DOHH2 (cell line): ENCODE measurements around the gene ALKAL2.

Experiments
- H3F3A ChIP-seq: fragments of 200-600 bp; sonication (generic), shearing (Covaris generic); 2 replicates; pipeline ENCODE4 v1.6.0; 2016; ENCODE audit warnings: antibody characterized with exemption, mild to moderate bottlenecking; ENCODE audit not compliant: control insufficient read depth, insufficient read depth
- H3K27ac ChIP-seq: fragments of 200-600 bp; sonication (generic); 2 replicates; pipeline ENCODE4 v1.5.1; 2014; ENCODE audit warnings: low read depth, mild to moderate bottlenecking, low read length, moderate library complexity
- H3K27me3 ChIP-seq: fragments of 200-600 bp; sonication (generic); 2 replicates; pipeline ENCODE4 v1.6.1; 2014; ENCODE audit warnings: mild to moderate bottlenecking, low read length, mixed read lengths; ENCODE audit not compliant: control insufficient read depth
- H3K36me3 ChIP-seq: fragments of 200-600 bp; sonication (generic); 2 replicates; pipeline ENCODE4 v1.6.1; 2014; ENCODE audit warnings: mild to moderate bottlenecking, low read length, moderate library complexity, mixed read lengths; ENCODE audit not compliant: control insufficient read depth
- H3K4me1 ChIP-seq: fragments of 200-600 bp; sonication (generic); 2 replicates; pipeline ENCODE4 v1.6.1; 2014; ENCODE audit warnings: mild to moderate bottlenecking, low read length, mixed read lengths; ENCODE audit not compliant: control insufficient read depth
- H3K4me2 ChIP-seq: fragments of 200-600 bp; sonication (generic); 2 replicates; pipeline ENCODE4 v1.6.0; 2014; ENCODE audit warnings: mild to moderate bottlenecking, low read length, moderate library complexity
- H3K4me3 ChIP-seq: fragments of 200-600 bp; sonication (generic); 2 replicates; pipeline ENCODE4 v1.5.1; 2014; ENCODE audit warnings: mild to moderate bottlenecking, low read length, mixed read lengths
- H3K79me2 ChIP-seq: fragments of 200-600 bp; sonication (generic); 2 replicates; pipeline ENCODE4 v1.6.1; 2014; ENCODE audit warnings: mild to moderate bottlenecking, low read length, mixed read lengths; ENCODE audit not compliant: control insufficient read depth
- H3K9me2 ChIP-seq: fragments of 200-600 bp; sonication (generic); replicated peaks from 2 replicates; pipeline ENCODE4 v1.6.1; 2014; ENCODE audit warnings: mild to moderate bottlenecking, low read length, mixed read lengths; ENCODE audit not compliant: control insufficient read depth
- H3K9me3 ChIP-seq: fragments of 200-600 bp; sonication (generic); 2 replicates; pipeline ENCODE4 v1.6.1; 2014; ENCODE audit warnings: antibody characterized with exemption, low read length, mixed read lengths; ENCODE audit not compliant: control insufficient read depth, insufficient read depth
- H4K20me1 ChIP-seq: fragments of 200-600 bp; sonication (generic); 2 replicates; pipeline ENCODE4 v1.6.0; 2014; ENCODE audit warnings: low read depth, mild to moderate bottlenecking, antibody characterized with exemption, low read length, moderate library complexity; ENCODE audit not compliant: control insufficient read depth, insufficient read depth
- EZH2phosphoT487 ChIP-seq: fragments of 200-600 bp; sonication (generic); IDR thresholded peaks from 2 replicates; pipeline ENCODE4 v1.6.1; 2017; ENCODE audit warnings: borderline replicate concordance, mild to moderate bottlenecking, antibody characterized with exemption, low read length, moderate library complexity, mixed read lengths
- TF ChIP-seq, protein P1 (sequence below): fragments of 200-600 bp; sonication (generic); IDR thresholded peaks from one replicate; pipeline ENCODE4 v1.5.1; 2014; ENCODE audit warnings: antibody characterized with exemption, mild to moderate bottlenecking, low read depth, low read length; ENCODE audit not compliant: poor library complexity, severe bottlenecking

Gene ALKAL2

GRCh38 chr2:246489-247144 lies 41.3 kb downstream of the ALKAL2 start:
- no peaks in the 10 kb centered on the region for H3K9me2 ChIP-seq
- H3K27me3 ChIP-seq, result no peaks in the 10 kb centered on the region
- TF ChIP-seq, protein P1, sequence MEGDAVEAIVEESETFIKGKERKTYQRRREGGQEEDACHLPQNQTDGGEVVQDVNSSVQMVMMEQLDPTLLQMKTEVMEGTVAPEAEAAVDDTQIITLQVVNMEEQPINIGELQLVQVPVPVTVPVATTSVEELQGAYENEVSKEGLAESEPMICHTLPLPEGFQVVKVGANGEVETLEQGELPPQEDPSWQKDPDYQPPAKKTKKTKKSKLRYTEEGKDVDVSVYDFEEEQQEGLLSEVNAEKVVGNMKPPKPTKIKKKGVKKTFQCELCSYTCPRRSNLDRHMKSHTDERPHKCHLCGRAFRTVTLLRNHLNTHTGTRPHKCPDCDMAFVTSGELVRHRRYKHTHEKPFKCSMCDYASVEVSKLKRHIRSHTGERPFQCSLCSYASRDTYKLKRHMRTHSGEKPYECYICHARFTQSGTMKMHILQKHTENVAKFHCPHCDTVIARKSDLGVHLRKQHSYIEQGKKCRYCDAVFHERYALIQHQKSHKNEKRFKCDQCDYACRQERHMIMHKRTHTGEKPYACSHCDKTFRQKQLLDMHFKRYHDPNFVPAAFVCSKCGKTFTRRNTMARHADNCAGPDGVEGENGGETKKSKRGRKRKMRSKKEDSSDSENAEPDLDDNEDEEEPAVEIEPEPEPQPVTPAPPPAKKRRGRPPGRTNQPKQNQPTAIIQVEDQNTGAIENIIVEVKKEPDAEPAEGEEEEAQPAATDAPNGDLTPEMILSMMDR, result peak; percentile 71
- no peak for TF ChIP-seq EZH2phosphoT487
- no peaks in the 10 kb centered on the region for H4K20me1 ChIP-seq
- no peaks in the 10 kb centered on the region for H3K79me2 ChIP-seq
- no peak overlapping the region for H3K27ac ChIP-seq
- H3K4me3 ChIP-seq, result no peak overlapping the region
- H3F3A ChIP-seq, result no peaks in the 10 kb centered on the region
- no peak overlapping the region for H3K4me2 ChIP-seq
- no peaks in the 10 kb centered on the region for H3K4me1 ChIP-seq
- H3K36me3 ChIP-seq, result no peaks in the 10 kb centered on the region; the same call in 1 of the 2 replicates
- H3K9me3 ChIP-seq, result no peaks in the 10 kb centered on the region

- Histone ChIP-seq H4K20me1 (no peaks in the 10 kb centered on the region), H3K9me2 (no peaks in the 10 kb centered on the region), H3K27me3 (no peaks in the 10 kb centered on the region), H3K4me2 (no peak overlapping the region), H3K36me3 (no peaks in the 10 kb centered on the region; the same call in 1 of the 2 replicates), H3K27ac (no peak overlapping the region), H3K79me2 (no peaks in the 10 kb centered on the region), H3K4me1 (no peaks in the 10 kb centered on the region), H3F3A (no peaks in the 10 kb centered on the region), H3K4me3 (no peak overlapping the region), H3K9me3 (no peaks in the 10 kb centered on the region)
- TF ChIP-seq, protein P1, result no peak
- no peak for TF ChIP-seq EZH2phosphoT487
These were observed 43.3 kb downstream of the ALKAL2 start for GRCh38 chr2:244547-244946.

GRCh38 chr2:238869-239268 lies 49.0 kb downstream of the ALKAL2 start:
- H3F3A ChIP-seq, result no peaks in the 10 kb centered on the region
- no peak overlapping the region for H3K4me2 ChIP-seq
- no peak overlapping the region for H3K27ac ChIP-seq

More at GRCh38 chr2:238869-239268, 49.0 kb downstream of the ALKAL2 start:
- Histone ChIP-seq H3K9me3 (no peaks in the 10 kb centered on the region), H3K4me3 (no peak overlapping the region), H3K4me1 (no peaks in the 10 kb centered on the region), H3K36me3 (no peaks in the 10 kb centered on the region), H3K9me2 (no peaks in the 10 kb centered on the region), H3K27me3 (no peaks in the 10 kb centered on the region), H4K20me1 (no peaks in the 10 kb centered on the region), H3K79me2 (no peaks in the 10 kb centered on the region)
- TF ChIP-seq, protein P1, result no peak
